ENCODE results near the gene BOLA3.
"Not testable (repeated sequence)": the region's sequence is repeated elsewhere in the genome, so short reads cannot be mapped to it uniquely, and the experiment has no call there.

Gene BOLA3

GRCh38 chr2:74131901-74132300, 15.8 kb downstream of the BOLA3 start:
- no peak overlapping the region for H3K27ac Mint-ChIP-seq
- H3K9me3 Mint-ChIP-seq: no peaks in the 10 kb centered on the region
- peaks cover 39% of the 10 kb centered on the region for H3K36me3 Mint-ChIP-seq (ENCODE audit: low read depth)
- no peaks in the 10 kb centered on the region for H3K4me1 Mint-ChIP-seq (ENCODE audit: low read depth)
- no peak overlapping the region for H3K4me3 Mint-ChIP-seq
- H3K27me3 Mint-ChIP-seq: peaks cover 20% of the 10 kb centered on the region
- no peak for DNase-seq

- DNase-seq: no peak
- Mint-ChIP-seq H3K27ac (no peak overlapping the region), H3K27me3 (peaks cover 20% of the 10 kb centered on the region), H3K4me3 (no peak overlapping the region), H3K36me3 (ENCODE audit: low read depth) (peaks cover 24% of the 10 kb centered on the region), H3K9me3 (no peaks in the 10 kb centered on the region), H3K4me1 (ENCODE audit: low read depth) (no peaks in the 10 kb centered on the region)
Measured at GRCh38 chr2:74130211-74130995, 17.3 kb downstream of the BOLA3 start.

- H3K9me3 Mint-ChIP-seq: no peaks in the 10 kb centered on the region
- peaks cover 2% of the 10 kb centered on the region for H3K36me3 Mint-ChIP-seq (ENCODE audit: low read depth)
- H3K4me1 Mint-ChIP-seq (ENCODE audit: low read depth): no peaks in the 10 kb centered on the region
- H3K27me3 Mint-ChIP-seq: peaks cover 20% of the 10 kb centered on the region
- DNase-seq: no peak
- no peak overlapping the region for H3K4me3 Mint-ChIP-seq
- H3K27ac Mint-ChIP-seq: no peak overlapping the region
Measured at GRCh38 chr2:74128206-74128605, 19.5 kb downstream of the BOLA3 start.

- not testable (repeated sequence) for DNase-seq; H3K4me1 Mint-ChIP-seq (ENCODE audit: low read depth); H3K27ac Mint-ChIP-seq; H3K4me3 Mint-ChIP-seq; H3K27me3 Mint-ChIP-seq
- Mint-ChIP-seq H3K9me3 (peaks cover 21% of the 10 kb centered on the region), H3K36me3 (ENCODE audit: low read depth) (peaks cover 21% of the 10 kb centered on the region)
Measured at GRCh38 chr2:74123955-74124354, 23.8 kb downstream of the BOLA3 start.

- H3K36me3 Mint-ChIP-seq (ENCODE audit: low read depth): peaks cover 21% of the 10 kb centered on the region
- H3K4me3 Mint-ChIP-seq; H3K27me3 Mint-ChIP-seq; H3K27ac Mint-ChIP-seq; DNase-seq; H3K4me1 Mint-ChIP-seq (ENCODE audit: low read depth): not testable (repeated sequence)
- H3K9me3 Mint-ChIP-seq: peaks cover 21% of the 10 kb centered on the region
Measured at GRCh38 chr2:74121846-74122245, 25.9 kb downstream of the BOLA3 start.

- peaks cover 21% of the 10 kb centered on the region for H3K36me3 Mint-ChIP-seq (ENCODE audit: low read depth)
- peak overlapping the region; percentile 87 for H3K4me3 Mint-ChIP-seq
- H3K9me3 Mint-ChIP-seq: peaks cover 21% of the 10 kb centered on the region
- DNase-seq: peak; percentile 93
- peak overlapping the region; percentile 95 for H3K27ac Mint-ChIP-seq
- no peaks in the 10 kb centered on the region for H3K27me3 Mint-ChIP-seq
- H3K4me1 Mint-ChIP-seq (ENCODE audit: low read depth): peaks cover 9% of the 10 kb centered on the region
Measured at GRCh38 chr2:74119912-74120825, 27.5 kb downstream of the BOLA3 start.

GRCh38 chr2:74119339-74119738, 28.4 kb downstream of the BOLA3 start:
- peaks cover 9% of the 10 kb centered on the region for H3K4me1 Mint-ChIP-seq (ENCODE audit: low read depth)
- H3K9me3 Mint-ChIP-seq: peaks cover 21% of the 10 kb centered on the region
- no peak overlapping the region for H3K27ac Mint-ChIP-seq
- DNase-seq: no peak
- H3K36me3 Mint-ChIP-seq (ENCODE audit: low read depth): peaks cover 21% of the 10 kb centered on the region
- H3K27me3 Mint-ChIP-seq: no peaks in the 10 kb centered on the region
- peak overlapping the region; percentile 87 for H3K4me3 Mint-ChIP-seq

- Mint-ChIP-seq H3K9me3 (no peaks in the 10 kb centered on the region), H3K4me1 (ENCODE audit: low read depth) (peaks cover 3% of the 10 kb centered on the region), H3K36me3 (ENCODE audit: low read depth) (peaks cover 2% of the 10 kb centered on the region), H3K4me3 (no peak overlapping the region), H3K27ac (no peak overlapping the region), H3K27me3 (no peaks in the 10 kb centered on the region)
- no peak for DNase-seq
Measured at GRCh38 chr2:74111380-74111779, 36.3 kb downstream of the BOLA3 start.

- no peak overlapping the region for H3K4me3 Mint-ChIP-seq
- no peaks in the 10 kb centered on the region for H3K27me3 Mint-ChIP-seq
- H3K4me1 Mint-ChIP-seq (ENCODE audit: low read depth): peaks cover 3% of the 10 kb centered on the region
- H3K9me3 Mint-ChIP-seq: no peaks in the 10 kb centered on the region
- no peak overlapping the region for H3K27ac Mint-ChIP-seq
- peaks cover 2% of the 10 kb centered on the region for H3K36me3 Mint-ChIP-seq (ENCODE audit: low read depth)
- no peak for DNase-seq
Measured at GRCh38 chr2:74110537-74110936, 37.2 kb downstream of the BOLA3 start.

GRCh38 chr2:74109551-74109950, 38.2 kb downstream of the BOLA3 start:
- DNase-seq: no peak
- Mint-ChIP-seq H3K4me3 (no peak overlapping the region), H3K27me3 (no peaks in the 10 kb centered on the region), H3K9me3 (no peaks in the 10 kb centered on the region), H3K36me3 (ENCODE audit: low read depth) (peaks cover 12% of the 10 kb centered on the region), H3K27ac (no peak overlapping the region), H3K4me1 (ENCODE audit: low read depth) (peaks cover 3% of the 10 kb centered on the region)

- H3K4me3 Mint-ChIP-seq: no peak overlapping the region
- peaks cover 34% of the 10 kb centered on the region for H3K36me3 Mint-ChIP-seq (ENCODE audit: low read depth)
Measured at GRCh38 chr2:74107071-74107470, 40.6 kb downstream of the BOLA3 start.

GRCh38 chr2:74105413-74105812, 42.3 kb downstream of the BOLA3 start:
- DNase-seq: no peak
- peaks cover 3% of the 10 kb centered on the region for H3K4me1 Mint-ChIP-seq (ENCODE audit: low read depth)

More at GRCh38 chr2:74107071-74107470, 40.6 kb downstream of the BOLA3 start:
- no peaks in the 10 kb centered on the region for H3K9me3 Mint-ChIP-seq
- no peak overlapping the region for H3K27ac Mint-ChIP-seq
- DNase-seq: no peak
- H3K4me1 Mint-ChIP-seq (ENCODE audit: low read depth): peaks cover 3% of the 10 kb centered on the region
- H3K27me3 Mint-ChIP-seq: no peaks in the 10 kb centered on the region

GRCh38 chr2:74104839-74105238, 42.9 kb downstream of the BOLA3 start:
- H3K27ac Mint-ChIP-seq: no peak overlapping the region
- peaks cover 56% of the 10 kb centered on the region for H3K36me3 Mint-ChIP-seq (ENCODE audit: low read depth)
- no peak for DNase-seq
- H3K27me3 Mint-ChIP-seq: no peaks in the 10 kb centered on the region
- H3K9me3 Mint-ChIP-seq: no peaks in the 10 kb centered on the region
- peaks cover 3% of the 10 kb centered on the region for H3K4me1 Mint-ChIP-seq (ENCODE audit: low read depth)
- no peak overlapping the region for H3K4me3 Mint-ChIP-seq

More at GRCh38 chr2:74105413-74105812, 42.3 kb downstream of the BOLA3 start:
- Mint-ChIP-seq H3K27me3 (no peaks in the 10 kb centered on the region), H3K9me3 (no peaks in the 10 kb centered on the region), H3K27ac (peak overlapping the region; percentile 29), H3K36me3 (ENCODE audit: low read depth) (peaks cover 50% of the 10 kb centered on the region), H3K4me3 (no peak overlapping the region)

- Mint-ChIP-seq H3K4me3 (no peak overlapping the region), H3K36me3 (ENCODE audit: low read depth) (peaks cover 65% of the 10 kb centered on the region), H3K4me1 (ENCODE audit: low read depth) (no peaks in the 10 kb centered on the region), H3K9me3 (no peaks in the 10 kb centered on the region), H3K27ac (no peak overlapping the region), H3K27me3 (no peaks in the 10 kb centered on the region)
- no peak for DNase-seq
Measured at GRCh38 chr2:74103763-74104162, 43.9 kb downstream of the BOLA3 start.

GRCh38 chr2:74102516-74102915, 45.2 kb downstream of the BOLA3 start:
- no peaks in the 10 kb centered on the region for H3K27me3 Mint-ChIP-seq
- peaks cover 77% of the 10 kb centered on the region for H3K36me3 Mint-ChIP-seq (ENCODE audit: low read depth)
- no peak for DNase-seq
- H3K27ac Mint-ChIP-seq: no peak overlapping the region
- H3K4me3 Mint-ChIP-seq: no peak overlapping the region
- H3K9me3 Mint-ChIP-seq: no peaks in the 10 kb centered on the region
- H3K4me1 Mint-ChIP-seq (ENCODE audit: low read depth): no peaks in the 10 kb centered on the region
